SK-N-SH treated with all-trans-retinoic acid at 6 μM for 48 hours (cell line): ENCODE measurements around the gene OR4E1.

ENCODE experiments used
- ATAC-seq: fragments of 200-7000 bp; cut with Tn5 transposase; 3 replicates; pipeline ENCODE4 v1.9.1; 2020; ENCODE audit warnings: mild to moderate bottlenecking, moderate library complexity
- ARNTL ChIP-seq: fragments of 450-650 bp; formaldehyde crosslinking; IDR thresholded peaks from 2 replicates; pipeline ENCODE4 v1.5.0; 2020; ENCODE audit warnings: low read depth, mild to moderate bottlenecking, moderate library complexity, borderline replicate concordance
- BACH2 ChIP-seq: fragments of 250-450 bp; sonication (Bioruptor Pico); IDR thresholded peaks from 2 replicates; pipeline ENCODE4 v1.9.0; 2021; ENCODE audit warnings: mild to moderate bottlenecking, borderline replicate concordance
- CREB5 ChIP-seq: fragments of 250-450 bp; sonication (Bioruptor Pico); IDR thresholded peaks from 2 replicates; pipeline ENCODE4 v1.5.1; 2020; ENCODE audit warnings: low read depth, mild to moderate bottlenecking, moderate library complexity
- CSDC2 ChIP-seq: fragments of 250-450 bp; sonication (Bioruptor Pico); IDR thresholded peaks from 2 replicates; pipeline ENCODE4 v1.5.0; 2020; ENCODE audit warnings: mild to moderate bottlenecking, moderate library complexity
- CSRNP3 ChIP-seq: fragments of 250-450 bp; sonication (Bioruptor Pico); IDR thresholded peaks from 2 replicates; pipeline ENCODE4 v1.5.1; 2021; ENCODE audit warnings: mild to moderate bottlenecking, moderate library complexity
- GLIS3 ChIP-seq: fragments of 250-450 bp; sonication (Bioruptor Pico); IDR thresholded peaks from 2 replicates; pipeline ENCODE4 v1.5.0; 2020; ENCODE audit warnings: mild to moderate bottlenecking, moderate library complexity
- ISL1 ChIP-seq: fragments of 250-450 bp; sonication (Bioruptor Pico); IDR thresholded peaks from 2 replicates; pipeline ENCODE4 v2.1.2; 2022; ENCODE audit warnings: mild to moderate bottlenecking, moderate library complexity
- OSR1 ChIP-seq: fragments of 250-450 bp; sonication (Bioruptor Pico); IDR thresholded peaks from 2 replicates; pipeline ENCODE4 v1.8.0; 2022; ENCODE audit warnings: moderate library complexity, mild to moderate bottlenecking, inconsistent platforms
- PATZ1 ChIP-seq: fragments of 250-450 bp; sonication (Bioruptor Pico); IDR thresholded peaks from 2 replicates; pipeline ENCODE4 v1.8.0; 2020; ENCODE audit warnings: mild to moderate bottlenecking, moderate library complexity, borderline replicate concordance
- POU6F1 ChIP-seq: fragments of 250-450 bp; sonication (Bioruptor Pico); IDR thresholded peaks from 2 replicates; pipeline ENCODE4 v1.8.0; 2021; ENCODE audit warnings: low read depth, mild to moderate bottlenecking, moderate library complexity, borderline replicate concordance
- PPARA ChIP-seq: fragments of 250-450 bp; sonication (Bioruptor Pico); IDR thresholded peaks from 2 replicates; pipeline ENCODE4 v1.5.0; 2020; ENCODE audit warnings: mild to moderate bottlenecking, borderline replicate concordance
- RARB ChIP-seq: fragments of 250-450 bp; sonication (Bioruptor Pico); IDR thresholded peaks from 2 replicates; pipeline ENCODE4 v1.8.0; 2021; ENCODE audit warnings: mild to moderate bottlenecking, moderate library complexity
- SNAI2 ChIP-seq: fragments of 250-450 bp; sonication (Bioruptor Pico); IDR thresholded peaks from 2 replicates; pipeline ENCODE4 v1.5.0; 2020; ENCODE audit warnings: mild to moderate bottlenecking, moderate library complexity
- TCF4 ChIP-seq: fragments of 250-450 bp; sonication (Bioruptor Pico); IDR thresholded peaks from 2 replicates; pipeline ENCODE4 v1.8.0; 2021; ENCODE audit warnings: mild to moderate bottlenecking, moderate library complexity, borderline replicate concordance
- TOX ChIP-seq: fragments of 250-450 bp; sonication (Bioruptor Pico); IDR thresholded peaks from 2 replicates; pipeline ENCODE4 v1.8.0; 2021; ENCODE audit warnings: mild to moderate bottlenecking, moderate library complexity, borderline replicate concordance
- TSHZ2 ChIP-seq: fragments of 250-450 bp; sonication (Bioruptor Pico); IDR thresholded peaks from 2 replicates; pipeline ENCODE4 v1.5.0; 2020; ENCODE audit warnings: mild to moderate bottlenecking, moderate library complexity
- ZC3H10 ChIP-seq: fragments of 250-450 bp; sonication (Bioruptor Pico); IDR thresholded peaks from 2 replicates; pipeline ENCODE4 v1.5.1; 2021; ENCODE audit warnings: mild to moderate bottlenecking, moderate library complexity
- ZFP3 ChIP-seq: fragments of 250-450 bp; sonication (Bioruptor Pico); IDR thresholded peaks from 2 replicates; pipeline ENCODE4 v1.5.0; 2020; ENCODE audit warnings: mild to moderate bottlenecking, moderate library complexity
- ZFP30 ChIP-seq: fragments of 450-650 bp; formaldehyde crosslinking; IDR thresholded peaks from 2 replicates; pipeline ENCODE4 v1.5.0; 2022; ENCODE audit warnings: mild to moderate bottlenecking, moderate library complexity
- ZNF565 ChIP-seq: fragments of 450-650 bp; formaldehyde crosslinking; conservative IDR thresholded peaks from 2 replicates; pipeline ENCODE4 v1.5.0; 2020; ENCODE audit warnings: low read depth, mild to moderate bottlenecking, moderate library complexity
- ZNF70 ChIP-seq: fragments of 450-650 bp; formaldehyde crosslinking; IDR thresholded peaks from 2 replicates; pipeline ENCODE4 v1.5.0; 2020; ENCODE audit warnings: mild to moderate bottlenecking, moderate library complexity
- ZNF8 ChIP-seq: fragments of 450-650 bp; formaldehyde crosslinking; IDR thresholded peaks from 2 replicates; pipeline ENCODE4 v1.5.0; 2020; ENCODE audit warnings: mild to moderate bottlenecking, moderate library complexity

Gene OR4E1

GRCh38 chr14:21671371-21671770 is 2.2 kb downstream of the OR4E1 start:
- no peak for ATAC-seq
- TF ChIP-seq TOX (CRISPR knock-in tag) (no peak), OSR1 (CRISPR knock-in tag) (no peak), ZNF8 (CRISPR knock-in tag) (no peak), TSHZ2 (CRISPR knock-in tag) (no peak), PPARA (no peak), TCF4 (CRISPR knock-in tag) (no peak), CSDC2 (CRISPR knock-in tag) (no peak), ZFP3 (CRISPR knock-in tag) (no peak), PATZ1 (CRISPR knock-in tag) (no peak), ZNF565 (CRISPR knock-in tag) (no peak), ISL1 (CRISPR knock-in tag) (no peak), POU6F1 (CRISPR knock-in tag) (no peak), BACH2 (CRISPR knock-in tag) (no peak), RARB (no peak), ARNTL (CRISPR knock-in tag) (no peak), CSRNP3 (CRISPR knock-in tag) (no peak)

- ATAC-seq: no peak
- TF ChIP-seq ZNF8 (CRISPR knock-in tag) (no peak), ZNF70 (CRISPR knock-in tag) (no peak), GLIS3 (CRISPR knock-in tag) (no peak), CSRNP3 (CRISPR knock-in tag) (no peak), CREB5 (CRISPR knock-in tag) (no peak), ZFP30 (CRISPR knock-in tag) (no peak), PATZ1 (CRISPR knock-in tag) (no peak), PPARA (no peak), BACH2 (CRISPR knock-in tag) (no peak), OSR1 (CRISPR knock-in tag) (no peak), ISL1 (CRISPR knock-in tag) (no peak), ZFP3 (CRISPR knock-in tag) (no peak), SNAI2 (no peak), ZC3H10 (CRISPR knock-in tag) (no peak), TSHZ2 (CRISPR knock-in tag) (no peak), TOX (CRISPR knock-in tag) (no peak), TCF4 (CRISPR knock-in tag) (no peak)
Observed at GRCh38 chr14:21669284-21669683, 4.3 kb downstream of the OR4E1 start.
